Stimulated activated CD8-positive, alpha-beta memory T cell treated with anti-CD3 and anti-CD28 coated beads, Interleukin-15, amount 100 ng/mL, for 48 hours (primary cell): ENCODE measurements around the gene CMTM3.
"Not testable (repeated sequence)": the region's sequence is repeated elsewhere in the genome, so short reads cannot be mapped to it uniquely, and the experiment has no call there.

Experiments used
- DNase-seq, 2 donors: peaks; one replicate each; pipeline ENCODE4 v3.0.0-alpha.2; 2020; ENCODE audit warnings: low read depth in 2 of 2

Gene CMTM3, protein sequence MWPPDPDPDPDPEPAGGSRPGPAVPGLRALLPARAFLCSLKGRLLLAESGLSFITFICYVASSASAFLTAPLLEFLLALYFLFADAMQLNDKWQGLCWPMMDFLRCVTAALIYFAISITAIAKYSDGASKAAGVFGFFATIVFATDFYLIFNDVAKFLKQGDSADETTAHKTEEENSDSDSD

DNA sequence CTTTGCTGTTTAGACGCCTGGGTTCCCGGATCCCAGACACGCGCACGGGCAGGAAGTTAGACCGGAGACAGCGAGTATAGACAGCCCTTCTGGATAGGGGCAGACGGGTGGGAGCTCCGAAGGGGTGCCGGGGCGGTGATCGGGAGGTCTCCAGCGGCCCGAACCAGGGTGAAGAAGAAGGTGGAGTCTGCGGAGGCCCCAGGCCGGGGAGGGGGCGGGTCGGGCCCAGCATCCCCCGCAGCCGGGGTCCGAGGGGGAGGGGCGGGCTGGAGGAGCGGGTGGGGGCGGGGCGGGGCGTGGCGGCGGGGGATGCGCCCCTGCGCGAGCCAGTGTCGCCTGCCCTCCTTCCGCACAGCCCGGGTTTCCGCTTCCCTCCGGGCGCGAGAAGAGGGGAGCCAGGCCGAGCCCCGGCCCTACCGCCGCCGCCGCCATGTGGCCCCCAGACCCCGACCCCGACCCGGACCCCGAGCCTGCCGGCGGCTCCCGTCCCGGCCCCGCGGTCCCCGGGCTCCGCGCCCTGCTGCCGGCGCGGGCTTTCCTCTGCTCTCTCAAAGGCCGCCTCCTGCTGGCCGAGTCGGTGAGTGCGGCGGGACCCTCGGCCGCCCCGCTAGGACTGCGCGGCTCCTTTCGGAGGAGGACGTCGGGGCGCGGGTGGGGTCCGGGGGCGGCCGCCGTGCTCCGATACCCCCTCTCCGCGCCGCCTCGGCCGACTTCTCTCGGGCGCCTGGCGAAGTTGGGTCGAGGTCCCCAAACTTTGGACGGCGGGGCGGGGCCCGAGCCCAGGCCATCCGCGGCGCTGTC lies at the start of gene CMTM3:
Gene CMTM3, plus strand, starts transcription at position 329 of the 801 bp plus-strand sequence. Its CDS starts 102 bp downstream, at position 431.
- peak; percentile 64 to 65 for DNase-seq

DNA sequence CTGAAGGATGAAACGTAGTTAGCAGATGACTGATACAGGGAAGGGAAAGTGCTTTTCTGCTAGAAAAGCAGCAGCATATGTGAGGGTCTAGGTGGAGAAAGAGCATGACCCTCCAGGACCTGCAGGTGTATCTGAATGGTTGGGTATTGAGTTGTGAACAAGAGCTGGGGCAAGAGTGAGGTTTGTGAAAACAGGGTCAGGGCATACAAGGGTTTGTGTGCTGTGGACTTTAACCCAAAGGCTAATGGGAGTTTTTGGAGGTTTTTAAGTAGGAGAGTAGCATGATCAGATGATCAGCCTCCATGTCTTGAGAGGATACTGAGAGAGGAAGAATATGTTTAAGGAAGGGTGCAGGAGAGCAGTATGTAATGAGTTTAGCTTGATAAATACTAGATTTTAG lies 44.4 kb upstream of the CMTM3 start:
- no peak for DNase-seq

DNA sequence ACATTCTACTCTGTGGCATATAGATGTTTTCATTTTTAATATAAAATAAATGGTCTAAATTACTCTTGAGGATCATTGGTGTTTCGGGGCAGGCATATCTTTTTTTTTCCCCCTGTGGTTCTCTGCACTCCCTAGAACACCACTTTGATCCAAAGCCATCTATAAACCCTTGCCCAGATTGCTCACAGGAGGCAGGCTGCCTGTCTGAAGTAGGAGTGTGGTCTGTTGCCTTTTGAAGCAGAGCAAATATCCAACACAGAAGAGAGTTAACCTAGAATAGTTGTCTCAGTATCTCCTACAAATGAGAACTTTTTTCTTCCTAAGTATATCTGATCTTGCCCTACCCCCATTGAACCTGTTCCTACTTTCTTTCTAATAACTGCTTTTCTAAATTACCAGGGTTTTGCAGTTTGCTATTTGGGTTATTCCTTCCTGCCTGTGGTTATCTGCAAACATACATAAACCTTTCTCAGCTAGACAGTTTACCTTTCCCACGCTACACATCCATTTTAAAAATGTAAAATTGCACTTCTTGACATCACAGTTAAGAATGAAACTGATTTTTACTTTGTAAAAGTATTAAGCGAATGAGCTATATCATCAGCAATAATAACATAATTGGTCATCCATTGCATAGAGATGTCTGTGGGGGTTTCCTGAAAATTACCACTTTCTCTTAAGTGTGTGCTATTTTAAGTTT lies 43.0 kb upstream of the CMTM3 start:
- no peak for DNase-seq

DNA sequence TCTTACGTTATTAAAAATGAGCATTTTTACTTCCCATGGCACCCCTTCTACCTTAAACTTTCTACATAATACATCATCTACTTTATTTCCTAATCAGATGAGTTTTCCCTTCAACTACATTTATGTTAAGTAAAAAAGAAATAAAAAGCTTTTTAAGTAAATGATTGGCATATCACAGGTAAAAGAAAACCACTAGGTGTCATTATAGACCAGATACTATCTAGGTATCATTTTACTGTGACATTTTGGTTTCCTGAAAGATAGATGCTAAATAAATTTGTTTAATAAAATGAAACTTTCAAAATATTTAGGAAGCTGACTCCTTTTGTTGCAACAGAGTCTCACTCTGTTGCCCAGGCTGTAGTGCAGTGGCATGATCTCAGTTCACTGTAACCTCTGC lies 42.1 kb upstream of the CMTM3 start:
- no peak for DNase-seq

DNA sequence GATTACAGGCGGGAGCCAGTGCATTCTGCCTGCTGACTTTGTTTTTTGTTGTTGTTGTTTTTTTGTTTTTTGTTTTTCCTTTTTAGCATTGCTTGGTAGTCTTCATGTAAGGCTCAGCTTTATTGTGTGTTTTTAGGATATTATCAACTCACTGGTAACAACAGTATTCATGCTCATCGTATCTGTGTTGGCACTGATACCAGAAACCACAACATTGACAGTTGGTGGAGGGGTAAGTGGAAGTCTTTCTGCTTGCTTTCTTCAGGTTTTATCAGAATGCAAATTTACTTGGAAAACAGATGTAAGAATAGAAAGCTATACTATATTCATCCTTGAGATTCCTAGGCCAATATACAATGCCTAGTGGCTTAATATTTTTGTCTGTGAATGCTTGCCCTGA lies 41.5 kb upstream of the CMTM3 start:
- DNase-seq: no peak

DNA sequence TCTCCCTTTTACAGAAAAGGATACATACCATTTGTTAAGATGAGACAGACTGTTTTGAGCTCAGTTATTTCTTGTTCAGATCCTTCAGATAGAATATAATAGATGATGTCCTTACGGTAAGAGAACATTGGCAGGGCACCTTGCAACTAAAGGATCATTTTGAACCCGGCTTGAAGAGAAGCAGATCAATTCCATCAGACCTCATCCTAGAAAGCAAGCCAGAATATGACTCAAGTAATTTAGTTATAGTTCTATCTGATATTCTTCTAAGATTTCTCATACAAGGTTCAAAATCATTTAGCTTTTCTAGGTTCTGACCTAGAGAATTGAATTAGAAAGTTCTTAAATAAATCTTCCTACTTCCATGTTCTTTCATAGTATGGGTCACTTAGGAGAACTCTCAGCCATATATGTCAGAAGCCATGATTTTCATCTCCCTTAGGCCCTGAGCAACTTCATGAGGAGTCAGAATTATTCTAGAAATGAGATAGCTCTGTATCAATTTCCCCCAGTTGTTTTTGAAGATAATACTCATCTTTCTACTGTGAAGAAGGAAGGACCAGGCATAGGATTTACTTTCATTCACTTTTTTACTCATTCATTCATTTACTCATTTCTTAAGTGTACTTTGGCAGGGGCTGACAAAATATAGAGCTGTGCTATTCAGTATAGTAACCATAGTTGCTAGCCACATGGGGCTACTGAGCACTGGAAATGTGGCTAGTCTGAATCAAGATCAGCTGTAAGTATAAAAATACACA lies 40.8 kb upstream of the CMTM3 start:
- no peak for DNase-seq

DNA sequence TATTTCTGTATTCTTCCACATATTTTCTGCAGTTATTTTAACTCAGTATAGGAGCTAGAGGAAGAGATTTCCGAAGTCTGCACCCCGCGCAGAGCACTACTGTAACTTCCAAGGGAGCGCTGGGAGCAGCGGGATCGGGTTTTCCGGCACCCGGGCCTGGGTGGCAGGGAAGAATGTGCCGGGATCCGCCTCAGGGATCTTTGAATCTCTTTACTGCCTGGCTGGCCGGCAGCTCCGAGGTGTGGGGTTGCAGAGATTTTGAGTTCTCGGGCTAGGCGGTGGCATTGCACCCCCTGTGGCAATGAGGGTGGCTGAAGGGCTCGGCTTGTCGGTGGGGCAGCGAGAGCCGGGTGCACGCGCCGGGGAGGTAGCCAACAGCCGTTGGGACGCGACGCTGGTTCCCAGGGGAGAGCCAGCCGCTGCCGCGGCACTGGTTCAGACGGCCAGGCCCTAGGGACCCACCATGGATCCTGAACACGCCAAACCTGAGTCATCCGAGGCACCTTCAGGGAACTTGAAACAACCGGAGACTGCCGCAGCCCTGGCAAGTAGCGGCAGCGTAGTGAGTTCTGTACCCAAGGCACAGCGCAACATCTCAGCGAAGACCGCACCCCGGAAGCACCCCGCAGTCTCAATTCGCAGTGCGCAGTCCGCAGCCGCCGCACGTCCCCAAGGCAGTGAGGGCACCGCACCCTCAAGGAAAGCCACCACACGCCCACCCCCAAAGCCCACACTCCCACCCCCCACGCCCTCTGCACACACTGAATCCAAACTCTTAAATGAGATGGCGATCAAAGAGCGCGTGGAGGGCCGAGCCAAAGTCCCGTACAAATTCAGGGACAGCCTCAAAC lies 38.2 kb upstream of the CMTM3 start, which contains the start of gene CMTM1:
Gene CMTM1, plus strand, starts transcription at position 389 of the 851 bp plus-strand sequence. Its CDS starts 75 bp downstream, at position 464.
- no peak for DNase-seq

DNA sequence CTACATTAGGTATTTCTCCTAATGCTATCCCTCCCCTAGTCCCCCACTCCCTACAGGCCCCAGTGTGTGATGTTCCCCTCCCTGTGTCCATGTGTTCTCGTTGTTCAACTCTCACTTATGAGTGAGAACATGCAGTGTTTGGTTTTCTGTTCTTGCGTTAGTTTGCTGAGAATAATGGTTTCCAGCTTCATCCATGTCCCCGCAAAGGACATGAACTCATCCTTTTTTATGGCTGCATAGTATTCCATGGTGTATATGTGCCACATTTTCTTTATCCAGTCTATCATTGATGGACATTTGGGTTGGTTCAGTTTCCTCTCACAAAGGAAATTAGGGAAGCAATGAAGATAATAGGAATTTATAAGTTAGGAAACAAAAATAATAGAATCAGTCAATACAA lies 37.2 kb upstream of the CMTM3 start:
- not testable (repeated sequence) for DNase-seq

DNA sequence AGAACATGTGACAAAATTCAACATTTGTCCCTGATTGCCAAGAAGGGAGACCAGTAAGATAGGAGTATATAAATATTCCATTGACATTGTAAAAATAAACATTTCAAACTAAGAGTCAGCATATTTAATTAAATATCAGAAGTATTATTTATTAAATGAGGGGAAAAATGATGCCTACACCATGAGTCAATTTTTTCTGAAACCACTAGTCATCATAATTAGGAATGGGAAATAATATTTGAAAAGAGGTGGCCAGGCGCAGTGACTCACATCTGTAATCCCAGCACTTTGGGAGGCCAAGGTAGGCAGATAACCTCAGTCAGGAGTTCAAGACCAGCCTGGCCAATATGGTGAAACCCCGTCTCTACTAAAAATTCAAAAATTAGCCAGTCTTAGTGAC lies 36.1 kb upstream of the CMTM3 start:
- no peak for DNase-seq

DNA sequence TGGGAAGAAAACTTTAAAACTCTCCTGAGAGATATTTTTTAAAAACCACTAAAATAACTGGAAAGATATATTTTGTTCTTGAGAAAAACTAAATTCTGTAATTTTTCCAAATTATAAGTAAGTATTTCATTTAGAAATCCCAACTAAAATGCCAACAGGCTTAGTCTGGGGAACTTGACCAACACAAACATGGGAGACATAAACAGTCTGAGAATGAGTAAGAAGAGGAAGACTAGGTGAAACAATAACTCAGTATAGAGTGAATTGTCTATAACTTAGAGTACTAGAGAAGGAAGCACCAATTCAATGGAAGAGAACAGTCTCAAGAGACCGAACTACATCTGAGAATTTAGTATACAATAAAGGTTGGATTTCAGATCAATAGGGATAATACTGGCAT lies 35.4 kb upstream of the CMTM3 start:
- DNase-seq: no peak

DNA sequence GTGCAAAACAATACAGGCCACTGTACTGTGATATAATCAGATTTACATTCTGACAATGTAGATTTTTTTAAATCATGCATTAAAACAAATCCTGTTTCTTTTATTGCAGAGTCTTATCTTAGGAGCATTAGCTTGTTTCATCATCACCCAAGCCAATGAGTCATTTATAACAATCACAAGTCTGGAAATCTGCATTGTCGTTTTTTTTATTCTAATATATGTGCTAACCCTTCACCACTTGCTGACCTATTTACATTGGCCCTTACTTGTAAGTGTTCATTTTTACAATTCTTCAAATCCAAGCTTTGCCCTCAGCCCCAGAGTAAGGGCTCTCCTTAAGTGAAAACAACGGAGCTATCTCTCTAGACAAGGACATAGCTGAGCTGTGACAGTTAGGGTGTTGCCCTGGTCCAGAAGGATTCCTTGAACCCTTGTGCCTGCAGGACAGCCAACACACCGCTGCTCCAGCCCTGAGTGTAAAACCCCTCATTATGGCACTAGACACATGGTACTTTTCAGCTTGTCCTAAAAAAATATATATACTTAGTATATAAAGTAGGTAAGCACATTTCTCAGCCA lies 34.6 kb upstream of the CMTM3 start:
- no peak for DNase-seq

DNA sequence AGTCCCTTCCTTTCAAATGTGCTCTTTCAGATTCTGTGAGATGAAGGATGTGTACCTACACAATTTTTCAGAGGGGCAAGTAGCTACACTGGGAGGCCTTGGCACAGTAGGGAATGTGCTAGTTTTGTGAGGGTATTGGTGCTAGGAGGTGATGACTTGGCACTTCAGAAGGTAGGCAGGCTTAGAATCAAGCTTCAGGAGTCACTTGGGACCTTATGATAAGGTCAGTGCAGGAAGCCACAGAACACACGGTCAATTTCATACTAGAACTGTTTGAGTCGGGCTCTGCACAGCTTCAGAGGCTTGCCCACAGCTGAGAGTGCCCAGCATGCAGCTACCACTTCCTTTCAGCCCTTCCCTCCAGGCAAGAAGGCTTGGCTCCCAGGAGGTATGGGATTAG lies 32.1 kb upstream of the CMTM3 start:
- no peak for DNase-seq

DNA sequence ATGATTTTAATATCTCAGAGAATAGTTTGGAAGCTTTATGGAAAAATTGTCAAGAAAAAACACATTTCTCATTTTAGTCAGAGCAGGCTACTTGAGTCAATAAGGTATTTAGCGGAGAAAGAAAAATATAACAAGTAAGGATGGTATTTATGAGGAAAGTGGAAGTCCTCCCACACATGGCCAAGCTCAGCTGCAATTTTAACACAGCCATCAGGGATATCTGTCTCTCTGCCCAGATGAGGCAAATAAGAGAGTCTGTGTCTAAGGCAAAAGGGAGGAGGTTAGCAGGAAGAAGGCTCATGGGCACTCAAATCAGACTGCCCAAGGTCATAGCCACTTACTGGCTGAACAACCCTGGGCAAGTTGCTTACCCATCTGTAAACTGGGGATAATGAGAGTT lies 30.4 kb upstream of the CMTM3 start:
- DNase-seq: no peak

DNA sequence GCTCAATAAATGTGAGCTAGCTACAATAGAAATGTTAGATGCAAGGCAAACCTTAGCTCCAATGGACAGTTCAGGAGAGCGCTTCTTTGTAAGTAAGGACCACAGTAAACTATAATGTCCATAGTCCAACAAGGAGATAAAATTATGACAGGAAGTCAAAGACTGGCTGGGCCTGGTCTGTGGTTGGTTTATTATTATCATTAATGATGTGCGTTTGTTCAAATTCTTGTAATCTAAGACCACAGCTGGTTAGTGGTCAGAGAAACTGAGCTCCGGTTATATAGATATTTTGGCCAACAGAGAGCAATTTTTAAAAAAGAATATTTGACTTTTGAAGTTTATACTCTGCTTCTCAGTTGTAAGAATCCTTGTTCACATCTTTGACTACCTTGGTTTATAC lies 30.0 kb upstream of the CMTM3 start:
- no peak for DNase-seq

DNA sequence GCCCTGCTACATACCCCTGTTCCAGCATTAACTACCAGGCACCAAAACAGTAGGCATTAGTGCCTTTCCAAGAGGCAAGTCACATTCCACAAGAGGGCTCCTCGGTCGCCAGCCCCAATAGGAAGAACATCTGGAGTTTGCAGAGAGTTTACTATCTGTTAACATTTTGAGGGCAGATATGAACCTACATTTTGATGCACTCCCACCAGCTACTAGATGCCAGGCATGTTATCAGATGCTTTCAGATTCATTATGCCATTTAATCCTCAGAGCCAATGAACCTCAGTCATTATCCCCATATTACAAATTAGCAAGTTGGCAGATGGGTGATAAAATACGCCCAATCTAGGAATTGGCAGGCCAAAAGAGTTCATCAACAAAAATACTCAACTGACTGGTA lies 29.4 kb upstream of the CMTM3 start:
- DNase-seq: no peak

DNA sequence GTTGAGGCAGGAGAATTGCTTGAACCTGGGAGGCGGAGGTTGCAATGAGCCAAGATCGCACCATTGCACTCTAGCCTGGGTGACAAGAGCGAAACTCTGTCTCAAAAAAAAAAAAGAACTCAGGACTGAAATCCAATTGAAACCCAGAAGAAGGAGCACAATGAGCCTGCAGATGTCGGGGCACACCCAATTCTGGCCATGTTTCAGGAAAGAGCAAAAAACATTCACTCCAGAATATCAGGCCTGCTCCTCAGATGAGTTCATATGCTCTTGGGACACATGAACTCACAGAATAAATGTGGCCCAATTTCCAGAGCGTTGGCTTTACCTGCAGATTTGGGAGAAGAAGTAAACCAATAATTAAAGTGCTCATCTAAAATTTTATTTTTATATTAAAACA lies 28.2 kb upstream of the CMTM3 start:
- DNase-seq: no peak

DNA sequence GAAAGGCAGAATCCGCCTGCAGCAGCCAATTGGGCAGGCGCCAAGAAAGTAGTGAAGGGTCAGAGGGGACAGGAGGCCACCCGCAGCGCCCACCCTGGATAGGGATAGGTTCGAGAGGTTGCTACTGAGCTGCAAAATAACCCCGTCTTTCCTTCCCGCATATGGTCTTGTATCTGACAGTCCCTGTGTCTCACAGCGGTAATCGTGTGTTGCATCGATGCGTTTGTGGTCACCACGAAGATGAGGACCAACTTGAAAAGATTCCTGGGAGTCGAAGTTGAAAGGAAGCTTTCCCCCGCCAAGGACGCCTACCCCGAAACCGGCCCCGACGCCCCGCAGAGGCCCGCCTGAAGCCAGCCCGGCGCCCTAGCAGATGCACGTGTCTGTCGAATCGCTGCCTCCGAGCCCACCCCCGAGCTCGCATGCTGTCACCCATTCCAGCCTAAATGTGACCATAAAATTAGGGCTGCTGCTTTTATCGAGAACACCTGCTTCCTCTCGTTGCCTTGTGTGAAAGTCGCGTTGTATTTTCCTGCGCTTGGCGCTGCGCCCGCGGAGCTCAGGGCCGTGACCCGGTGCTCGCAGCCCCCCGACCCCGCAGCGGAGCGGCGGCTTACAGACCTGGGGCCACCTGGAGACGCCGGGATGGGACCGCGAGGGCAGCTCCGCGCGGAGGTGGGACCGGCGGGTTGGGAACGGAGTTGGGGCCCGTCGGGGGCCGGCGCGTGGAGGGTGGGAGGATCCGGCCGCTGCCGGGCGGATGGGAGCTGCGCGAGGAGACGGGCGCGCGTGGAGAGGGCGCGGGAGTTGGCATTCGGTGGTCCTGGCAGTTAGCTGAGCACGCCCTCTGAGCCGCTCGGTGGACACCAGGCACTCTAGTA lies 25.6 kb upstream of the CMTM3 start, which contains the start of gene CMTM2:
Gene CMTM2, plus strand, starts transcription at position 813 of the 881 bp plus-strand sequence. CDS start 145 bp downstream, outside the sequence.
- DNase-seq: no peak

DNA sequence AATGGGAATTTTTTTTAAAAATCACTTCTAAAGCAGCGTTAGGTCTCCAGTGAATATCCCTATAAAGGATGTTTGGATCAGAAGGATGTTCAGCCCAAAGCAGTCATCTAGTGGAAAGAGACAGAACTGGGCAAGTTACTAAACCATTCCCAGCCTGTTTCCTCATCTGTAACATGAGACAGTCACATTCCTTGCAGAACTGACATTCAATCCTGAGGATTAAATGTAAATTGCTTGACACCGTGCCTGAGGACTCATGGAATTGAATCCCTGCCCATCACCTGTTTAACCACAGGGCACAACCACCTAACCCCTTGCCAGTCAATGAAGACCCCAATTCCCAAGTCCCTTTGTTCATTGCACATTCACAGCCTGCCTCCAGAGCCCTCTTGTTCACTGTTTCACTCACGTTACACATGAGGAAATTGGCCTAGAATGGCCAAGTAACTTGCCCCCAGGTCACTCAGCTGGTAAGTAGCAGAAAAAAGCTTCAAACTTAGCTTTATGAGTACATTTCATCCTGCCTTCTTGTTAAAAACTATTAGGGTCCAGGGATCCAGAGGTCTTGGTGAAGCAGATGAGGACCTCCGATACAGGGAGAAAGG lies 23.8 kb upstream of the CMTM3 start:
- no peak for DNase-seq
